OCI-LY3 (cell line): ENCODE results near the gene EEF2K.

Experiments used
- EZH2phosphoT487 ChIP-seq: fragments of 200-600 bp; shearing (Covaris generic); IDR thresholded peaks from 2 replicates; pipeline ENCODE4 v1.6.1; 2018; ENCODE audit warnings: antibody characterized with exemption, mixed run types, low read depth
- TF ChIP-seq, protein P1 (sequence below): fragments of 200-600, 300-600 bp; sonication (generic); IDR thresholded peaks from 2 replicates; pipeline ENCODE4 v1.5.1; 2014; ENCODE audit warnings: antibody characterized with exemption, low read length, low read depth

DNA sequence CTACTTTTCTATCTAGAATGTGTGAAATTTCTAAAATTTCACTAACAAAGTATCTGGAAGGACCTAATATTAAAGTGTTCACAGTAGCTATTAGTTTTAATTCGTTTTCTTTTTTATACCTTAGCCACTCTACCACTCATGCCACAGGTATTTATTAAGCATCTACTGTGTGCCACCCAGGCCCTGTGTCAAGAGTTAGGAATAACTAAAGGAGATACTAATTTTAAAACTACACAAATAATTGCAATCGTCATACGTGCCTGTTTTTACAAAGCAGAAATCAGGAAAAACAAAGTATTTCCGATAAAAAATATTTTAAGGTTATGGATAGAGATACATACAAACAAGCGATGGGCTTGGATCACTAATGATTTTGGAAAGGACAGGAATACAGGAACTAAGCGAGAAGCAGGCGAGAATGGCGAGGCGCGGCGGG lies 483 bp upstream of the EEF2K start:
- TF ChIP-seq, protein P1, sequence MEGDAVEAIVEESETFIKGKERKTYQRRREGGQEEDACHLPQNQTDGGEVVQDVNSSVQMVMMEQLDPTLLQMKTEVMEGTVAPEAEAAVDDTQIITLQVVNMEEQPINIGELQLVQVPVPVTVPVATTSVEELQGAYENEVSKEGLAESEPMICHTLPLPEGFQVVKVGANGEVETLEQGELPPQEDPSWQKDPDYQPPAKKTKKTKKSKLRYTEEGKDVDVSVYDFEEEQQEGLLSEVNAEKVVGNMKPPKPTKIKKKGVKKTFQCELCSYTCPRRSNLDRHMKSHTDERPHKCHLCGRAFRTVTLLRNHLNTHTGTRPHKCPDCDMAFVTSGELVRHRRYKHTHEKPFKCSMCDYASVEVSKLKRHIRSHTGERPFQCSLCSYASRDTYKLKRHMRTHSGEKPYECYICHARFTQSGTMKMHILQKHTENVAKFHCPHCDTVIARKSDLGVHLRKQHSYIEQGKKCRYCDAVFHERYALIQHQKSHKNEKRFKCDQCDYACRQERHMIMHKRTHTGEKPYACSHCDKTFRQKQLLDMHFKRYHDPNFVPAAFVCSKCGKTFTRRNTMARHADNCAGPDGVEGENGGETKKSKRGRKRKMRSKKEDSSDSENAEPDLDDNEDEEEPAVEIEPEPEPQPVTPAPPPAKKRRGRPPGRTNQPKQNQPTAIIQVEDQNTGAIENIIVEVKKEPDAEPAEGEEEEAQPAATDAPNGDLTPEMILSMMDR, result no peak
- TF ChIP-seq EZH2phosphoT487, result no peak
